Measurements from ENCODE around the gene CBX8. TPM values are rescaled to one million over a fixed set of nuclear protein-coding genes. Genes with fewer than 3 reads are reported as not detected.
A peak's percentile ranks its signal among the peaks of the same experiment; 100 is the strongest.

Gene CBX8
- total and polyA plus RNA-seq, 2 of the 13 experiments (the other 11 are each of a cell fraction or from before 2014, with no cell fraction given): 0.34 to 12.6 TPM

DNA sequence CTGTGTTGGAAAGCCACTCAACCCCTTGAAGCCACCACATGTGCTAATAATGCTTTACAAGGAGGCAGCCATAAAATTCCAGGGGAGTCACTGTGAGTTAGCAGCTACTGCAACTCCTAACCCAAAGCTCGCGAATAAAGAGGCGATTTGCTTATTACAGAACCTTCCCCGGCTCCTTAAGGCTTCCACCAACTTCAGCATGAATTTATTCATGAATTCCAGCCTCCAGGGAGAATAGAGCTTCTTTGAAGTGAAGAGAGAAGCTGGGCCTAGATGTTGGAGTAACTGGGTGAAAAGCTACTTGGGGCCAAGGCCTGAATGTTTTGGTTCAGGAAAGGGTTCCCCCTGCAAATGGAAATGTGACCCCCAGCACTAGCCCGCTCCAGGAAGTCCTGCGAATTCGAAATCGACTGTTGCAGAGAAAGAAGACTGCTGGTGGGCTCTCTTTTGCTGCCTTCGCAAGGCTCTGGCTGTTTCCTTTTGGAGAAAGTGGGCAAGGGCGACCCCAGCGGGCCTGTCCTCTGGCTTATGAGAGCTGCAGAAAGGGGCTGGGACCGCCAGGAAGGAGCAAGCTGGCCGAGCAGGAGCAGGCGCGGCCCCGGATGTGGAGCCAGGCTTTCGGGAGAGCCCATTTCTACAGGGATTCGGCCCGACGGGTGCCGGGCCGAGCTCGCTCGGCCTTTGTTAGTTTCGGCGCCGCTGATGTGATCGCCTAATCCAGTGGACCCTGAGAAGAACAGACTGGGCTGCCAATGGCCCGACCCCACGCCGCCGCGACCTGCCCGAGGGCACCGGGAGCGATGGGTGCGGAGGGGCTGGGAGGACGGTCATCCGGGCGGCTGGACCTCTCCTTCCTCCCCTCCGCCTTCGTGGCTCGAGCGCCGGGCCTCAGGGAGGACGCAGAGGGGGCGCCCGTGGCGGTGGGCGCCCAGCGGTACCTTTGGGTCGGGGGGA, 7.6 kb downstream of the CBX8 start (continued):
- no peak for TF ChIP-seq MLXIP (CRISPR knock-in tag; IDR thresholded peaks at IDR 0.05; ENCODE audit: borderline replicate concordance)
- no peak for TF ChIP-seq MLX (CRISPR knock-in tag; IDR thresholded peaks at IDR 0.05)
- no peak for TF ChIP-seq ZNF749 (CRISPR knock-in tag; IDR thresholded peaks at IDR 0.05; ENCODE audit: borderline replicate concordance)
- 0 out of 2 replicates have a peak, but pooled peaks have one; percentile 22 for TF ChIP-seq SNAI1 (CRISPR knock-in tag; IDR thresholded peaks at IDR 0.05; ENCODE audit: borderline replicate concordance)
- no peak for TF ChIP-seq POLR2A (IDR thresholded peaks at IDR 0.05; ENCODE audit: insufficient read depth in 1 of 2, low read depth in 2 of 2, low read length in 2 of 2)
- TF ChIP-seq SIN3A (IDR thresholded peaks at IDR 0.05; ENCODE audit: borderline replicate concordance, low read depth, low read length): no peak
- peak in 1 of 2 experiments; percentile 50; a peak in 1 of 4 replicates for TF ChIP-seq HMGXB4 (CRISPR knock-in tag; IDR thresholded peaks at IDR 0.05; ENCODE audit: borderline replicate concordance in 1 of 2, low read depth in 1 of 2)
- no peak for TF ChIP-seq ZNF672 (CRISPR knock-in tag; IDR thresholded peaks at IDR 0.05)
- TF ChIP-seq SCMH1 (CRISPR knock-in tag; IDR thresholded peaks at IDR 0.05; ENCODE audit: borderline replicate concordance): no peak
- no peak for TF ChIP-seq ZNF616 (CRISPR knock-in tag; IDR thresholded peaks at IDR 0.05; ENCODE audit: low read depth)
- TF ChIP-seq NR2F6 (IDR thresholded peaks at IDR 0.05): no peak
- no peak for TF ChIP-seq NR2F6 (CRISPR knock-in tag; IDR thresholded peaks at IDR 0.05)
- no peak for TF ChIP-seq MED13 (CRISPR knock-in tag; IDR thresholded peaks at IDR 0.05)
- TF ChIP-seq FOXA3 (CRISPR knock-in tag; IDR thresholded peaks at IDR 0.05): no peak
- no peak for TF ChIP-seq ZBTB20 (CRISPR knock-in tag; IDR thresholded peaks at IDR 0.05; ENCODE audit: borderline replicate concordance, low read depth)
- no peak for TF ChIP-seq RBM22 (optimal IDR thresholded peaks at IDR 0.05; ENCODE audit: low read length)
- no peak for TF ChIP-seq ZNF660 (CRISPR knock-in tag; IDR thresholded peaks at IDR 0.05; ENCODE audit: borderline replicate concordance, low read depth)
- TF ChIP-seq SAP130 (CRISPR knock-in tag; IDR thresholded peaks at IDR 0.05; ENCODE audit: low read depth): no peak; the same call in none of the 2 replicates
- TF ChIP-seq ZSCAN22 (CRISPR knock-in tag; IDR thresholded peaks at IDR 0.05): no peak
- TF ChIP-seq MEIS2 (CRISPR knock-in tag; IDR thresholded peaks at IDR 0.05): 0 out of 2 replicates have a peak, but pooled peaks have one; percentile 13
- no peak for TF ChIP-seq PHF5A (CRISPR knock-in tag; IDR thresholded peaks at IDR 0.05; ENCODE audit: low read depth, unreplicated experiment)
- TF ChIP-seq, protein P1, sequence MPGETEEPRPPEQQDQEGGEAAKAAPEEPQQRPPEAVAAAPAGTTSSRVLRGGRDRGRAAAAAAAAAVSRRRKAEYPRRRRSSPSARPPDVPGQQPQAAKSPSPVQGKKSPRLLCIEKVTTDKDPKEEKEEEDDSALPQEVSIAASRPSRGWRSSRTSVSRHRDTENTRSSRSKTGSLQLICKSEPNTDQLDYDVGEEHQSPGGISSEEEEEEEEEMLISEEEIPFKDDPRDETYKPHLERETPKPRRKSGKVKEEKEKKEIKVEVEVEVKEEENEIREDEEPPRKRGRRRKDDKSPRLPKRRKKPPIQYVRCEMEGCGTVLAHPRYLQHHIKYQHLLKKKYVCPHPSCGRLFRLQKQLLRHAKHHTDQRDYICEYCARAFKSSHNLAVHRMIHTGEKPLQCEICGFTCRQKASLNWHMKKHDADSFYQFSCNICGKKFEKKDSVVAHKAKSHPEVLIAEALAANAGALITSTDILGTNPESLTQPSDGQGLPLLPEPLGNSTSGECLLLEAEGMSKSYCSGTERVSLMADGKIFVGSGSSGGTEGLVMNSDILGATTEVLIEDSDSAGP (CRISPR knock-in tag; IDR thresholded peaks at IDR 0.05; ENCODE audit: borderline replicate concordance): no peak
- no peak for TF ChIP-seq ATRX (CRISPR knock-in tag; IDR thresholded peaks at IDR 0.05; ENCODE audit: borderline replicate concordance)

Measured in HepG2 (cell line).